Measurements from ENCODE around the gene PAXX.

The PAXX gene

GRCh38 chr9:136991993-136992818 is at the start of gene PAXX:
PAXX (plus strand) TSS chr9:136992422; CDS start chr9:136992444, 22 bp downstream.
- DNase-seq (ENCODE audit: low read depth), result peak; percentile 89

- no peak for DNase-seq (ENCODE audit: low read depth)
Measured at GRCh38 chr9:136942881-136943230, 49.4 kb upstream of the PAXX start.

- no peak for DNase-seq (ENCODE audit: low read depth)
Measured at GRCh38 chr9:136943291-136944211, 48.7 kb upstream of the PAXX start.

DNA sequence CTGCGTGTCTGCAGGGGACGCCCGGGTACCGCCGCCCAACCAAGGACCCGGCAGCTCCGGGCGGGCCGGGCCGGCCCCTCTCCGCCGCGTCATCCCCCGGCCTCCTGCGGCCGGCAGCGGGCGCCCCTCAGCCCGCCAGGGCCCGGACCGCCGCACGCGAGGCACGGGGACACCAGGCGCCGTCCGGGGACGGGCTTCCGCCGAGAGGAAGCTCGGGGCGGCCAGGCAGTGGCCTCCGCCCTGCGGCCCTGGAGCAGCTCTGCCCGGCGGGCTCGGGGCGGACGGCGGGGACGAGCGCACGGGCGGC is 48.1 kb upstream of the PAXX start:
- no peak for DNase-seq (ENCODE audit: low read depth)

DNA sequence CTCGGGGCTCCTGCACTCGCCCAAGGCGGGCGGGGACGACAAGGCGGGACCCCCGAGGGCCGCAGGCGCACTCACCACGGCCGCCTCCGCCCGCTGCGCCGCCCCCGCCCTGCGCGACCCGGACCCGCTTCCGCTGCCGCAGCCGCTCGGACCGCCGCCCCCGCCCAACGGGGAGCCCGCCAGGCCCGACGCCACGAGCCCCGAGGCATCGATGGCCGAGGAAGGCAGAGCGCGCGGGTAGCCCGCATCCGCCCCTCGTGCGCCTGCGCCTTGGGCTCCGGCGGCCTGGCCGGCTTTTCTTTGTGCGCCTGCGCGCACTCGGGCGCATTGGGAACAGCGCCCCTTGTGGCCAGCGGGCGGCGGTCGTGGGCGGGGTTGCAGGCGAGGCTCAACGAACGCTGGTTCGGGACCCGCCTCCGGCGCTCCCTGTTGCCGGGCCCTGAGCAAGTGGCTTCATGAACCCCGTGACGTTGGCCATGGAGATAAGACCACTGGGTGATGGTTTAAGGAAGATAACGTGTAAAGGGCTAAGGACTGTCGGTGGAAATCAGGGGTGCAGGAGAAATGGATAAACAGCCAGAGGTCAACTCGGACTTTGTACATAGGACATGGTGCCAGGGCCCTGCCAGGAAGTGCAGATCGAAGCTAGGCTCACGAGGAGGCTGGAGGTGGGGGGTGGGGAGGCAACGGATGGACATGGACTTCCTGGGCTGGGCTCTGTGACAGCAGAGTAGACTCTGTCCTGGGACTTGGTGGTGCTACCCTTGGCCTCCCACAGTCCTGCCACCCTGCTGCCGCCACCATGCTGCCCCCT is 47.5 kb upstream of the PAXX start, which contains the start of the genes C8G and FBXW5:
TSS of gene C8G (plus strand) at position 725 of the 814 bp plus-strand sequence. CDS start at position 803, 78 bp downstream.
TSS of gene FBXW5 (minus strand) at position 220 of the 814 bp plus-strand sequence. CDS start 655 bp downstream, outside the sequence.
- peak; percentile 93 for DNase-seq (ENCODE audit: low read depth)

GRCh38 chr9:136945333-136946227 is 46.6 kb upstream of the PAXX start:
- DNase-seq (ENCODE audit: low read depth), result no peak

GRCh38 chr9:136946228-136947027 is 45.8 kb upstream of the PAXX start:
- DNase-seq (ENCODE audit: low read depth), result no peak

GRCh38 chr9:136947028-136947891 is 45.0 kb upstream of the PAXX start:
- no peak for DNase-seq (ENCODE audit: low read depth)

- no peak for DNase-seq (ENCODE audit: low read depth)
Measured at GRCh38 chr9:136947955-136948510, 44.2 kb upstream of the PAXX start.

DNA sequence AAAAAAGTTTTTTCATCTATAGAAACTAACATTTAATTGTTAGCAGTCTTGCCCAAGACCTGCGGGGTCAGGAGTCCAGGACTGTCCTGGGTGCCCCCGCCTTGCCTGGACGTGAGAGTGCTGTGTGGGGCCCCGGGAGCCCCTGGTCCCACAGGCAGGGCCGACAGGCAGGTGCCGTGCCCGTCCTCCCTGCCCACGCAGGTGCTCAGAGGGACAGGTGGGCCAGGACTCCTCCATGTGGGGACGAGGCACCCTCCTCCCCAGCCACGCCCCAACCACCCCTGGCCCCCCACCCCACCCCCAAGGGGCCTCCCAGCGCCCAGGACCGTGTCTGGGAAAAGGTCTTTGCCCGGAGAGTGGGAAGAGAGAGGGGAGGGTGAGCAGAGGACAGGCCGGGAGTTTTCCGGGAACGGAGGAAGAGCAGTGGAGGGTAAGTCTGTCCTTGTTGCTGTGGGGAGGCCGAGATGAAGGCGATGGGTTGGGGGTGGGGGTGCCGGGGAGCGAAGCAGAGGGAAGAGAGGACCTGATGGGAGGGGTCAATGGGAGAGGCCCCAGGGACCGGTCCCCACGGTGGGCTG is 42.9 kb upstream of the PAXX start:
- DNase-seq (ENCODE audit: low read depth), result no peak

DNA sequence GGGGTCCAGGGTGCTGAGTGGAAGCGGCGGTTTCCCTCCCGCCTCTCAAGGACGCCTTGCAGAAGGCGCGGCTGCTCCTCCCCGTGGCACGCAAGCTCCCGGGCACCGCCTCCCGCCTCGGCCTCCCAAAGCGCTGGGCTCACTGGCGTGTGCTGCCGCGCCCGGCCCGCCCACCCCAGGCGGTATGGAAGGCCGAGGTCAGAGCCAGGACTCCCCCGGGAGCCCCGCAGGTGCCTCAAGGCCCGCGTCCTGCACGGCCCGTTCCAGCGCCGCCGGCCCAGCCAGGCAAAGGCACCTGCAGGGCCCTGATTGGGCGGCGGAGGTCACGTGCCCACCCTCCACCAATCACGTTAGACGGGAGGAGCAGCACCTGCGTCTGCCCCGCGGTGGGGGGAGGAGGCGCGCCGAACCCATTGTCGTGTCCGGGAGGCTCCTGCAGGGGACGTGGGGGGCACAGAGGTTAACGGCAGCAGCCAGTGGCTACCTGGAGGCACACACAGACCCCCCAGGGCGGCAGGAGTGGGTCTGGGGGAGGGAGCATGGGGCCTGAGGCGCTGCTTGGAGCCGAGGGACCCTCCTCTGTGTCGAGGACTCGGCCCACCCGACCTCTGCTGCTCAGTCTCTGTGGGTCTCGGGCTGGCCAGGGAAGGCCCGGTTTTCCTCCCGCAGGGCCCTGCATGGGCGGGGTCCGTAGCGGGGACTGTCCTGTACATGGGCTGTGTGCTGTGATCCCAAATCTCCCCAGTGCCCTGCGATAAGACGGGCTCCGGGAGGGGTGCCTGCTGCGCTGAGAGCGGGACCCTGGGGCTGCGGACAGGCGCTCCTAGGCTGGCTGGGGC is 42.2 kb upstream of the PAXX start:
- peak; percentile 94 for DNase-seq (ENCODE audit: low read depth)

- no peak for DNase-seq (ENCODE audit: low read depth)
Measured at GRCh38 chr9:136950656-136951276, 41.5 kb upstream of the PAXX start.

DNA sequence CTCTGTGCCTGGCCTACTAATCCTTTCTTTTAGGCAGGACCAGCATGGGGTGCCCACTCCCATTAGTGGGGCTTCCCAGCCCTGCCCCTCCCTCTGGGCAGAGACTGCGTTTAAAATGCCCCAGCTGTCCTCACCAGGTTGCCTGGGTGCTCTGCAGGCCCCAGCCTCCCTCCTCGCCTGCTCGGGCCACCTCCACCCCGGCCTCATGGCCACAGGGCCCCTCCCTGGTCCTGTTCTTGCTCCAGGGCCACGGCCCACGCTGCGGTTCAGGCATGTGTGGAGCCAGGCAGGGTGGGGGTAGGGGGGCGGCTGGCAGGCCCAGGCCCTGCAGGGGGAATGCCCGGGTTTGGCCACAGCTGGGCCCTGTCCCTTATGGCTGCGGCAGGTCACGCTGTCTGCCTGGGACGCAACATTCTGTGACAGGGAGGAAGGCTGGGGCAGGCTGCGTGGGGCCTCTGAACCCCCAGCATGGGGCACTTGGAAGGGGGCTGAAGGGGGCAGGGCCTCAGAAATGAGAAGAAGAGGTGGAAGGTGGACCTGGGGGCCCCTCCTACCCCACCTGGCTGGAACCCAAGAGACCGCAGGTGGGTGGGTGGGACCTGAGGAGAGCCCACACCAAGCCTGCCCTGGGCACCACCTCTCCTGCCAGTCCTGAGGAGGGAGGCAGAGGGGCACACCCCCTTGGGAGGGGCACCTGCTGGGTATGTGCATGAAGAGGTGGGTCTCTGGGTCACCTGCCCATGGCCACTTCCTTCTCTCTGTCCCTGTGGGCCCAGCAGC is 40.5 kb upstream of the PAXX start, which contains the start of gene LCN12:
TSS of gene LCN12 (plus strand) at position 733 of the 780 bp plus-strand sequence. CDS start 55 bp downstream, outside the sequence.
- no peak for DNase-seq (ENCODE audit: low read depth)

DNA sequence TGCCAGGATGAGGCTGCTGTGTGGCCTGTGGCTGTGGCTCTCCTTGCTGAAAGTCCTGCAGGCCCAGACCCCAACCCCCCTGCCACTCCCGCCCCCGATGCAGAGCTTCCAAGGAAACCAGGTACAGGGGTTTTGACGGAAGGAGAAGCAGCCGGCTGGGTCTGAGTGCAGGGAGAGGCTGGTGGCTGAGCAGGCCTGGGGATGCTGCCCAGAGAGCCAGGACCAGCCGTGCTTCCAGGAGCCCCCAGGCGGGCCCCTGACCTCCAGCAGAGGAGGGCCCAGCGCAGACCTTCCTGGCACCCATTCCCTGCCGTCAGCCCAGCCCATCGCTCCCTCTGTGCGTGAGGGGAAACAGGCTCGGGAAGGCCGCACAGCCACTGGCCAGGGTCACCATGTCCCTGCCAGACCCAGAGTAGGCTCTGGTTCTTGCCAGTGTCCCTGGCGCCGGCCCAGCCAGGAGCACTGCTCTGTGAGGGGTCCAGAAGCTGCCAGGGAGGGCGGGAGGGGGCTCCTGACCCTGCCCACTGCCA is 39.8 kb upstream of the PAXX start:
- no peak for DNase-seq (ENCODE audit: low read depth)

DNA sequence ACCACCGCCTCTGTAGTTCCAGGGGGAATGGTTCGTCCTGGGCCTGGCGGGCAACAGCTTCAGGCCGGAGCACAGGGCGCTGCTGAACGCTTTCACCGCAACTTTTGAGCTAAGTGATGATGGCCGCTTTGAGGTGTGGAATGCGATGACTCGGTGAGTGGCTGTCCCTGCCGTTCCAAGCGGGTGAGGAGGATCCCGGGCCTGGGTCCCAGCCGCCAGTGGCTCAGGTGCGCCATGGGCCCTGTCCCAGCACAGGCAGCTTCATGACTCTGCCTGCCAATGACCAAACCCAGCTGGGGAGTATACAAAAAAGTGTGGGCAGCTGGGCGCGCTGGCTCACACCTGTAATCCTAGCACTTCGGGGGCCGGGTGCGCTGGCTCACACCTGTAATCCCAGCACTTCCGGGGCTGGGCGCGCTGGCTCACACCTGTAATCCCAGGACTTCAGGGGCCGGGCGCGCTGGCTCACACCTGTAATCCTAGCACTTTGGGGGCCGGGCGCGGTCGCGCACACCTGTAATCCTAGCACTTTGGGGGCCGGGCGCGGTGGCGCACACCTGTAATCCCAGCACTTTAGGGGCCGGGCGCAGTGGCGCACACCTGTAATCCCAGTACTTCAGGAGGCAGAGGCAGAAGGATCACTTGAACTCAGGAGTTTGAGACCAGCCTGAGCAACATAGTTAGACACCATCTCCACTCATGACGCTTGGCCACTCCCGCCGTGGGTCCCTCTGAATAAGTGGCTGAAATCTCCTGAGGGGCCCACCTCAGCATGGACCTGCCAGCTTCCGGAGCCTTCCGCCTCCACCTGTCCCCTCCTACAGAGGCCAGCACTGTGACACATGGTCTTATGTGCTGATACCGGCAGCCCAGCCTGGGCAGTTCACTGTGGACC is 39.1 kb upstream of the PAXX start:
- DNase-seq (ENCODE audit: low read depth), result no peak

All from activated T-helper 9 cell treated with anti-CD3 and anti-CD28 coated beads, Interleukin-2, amount 50 U/mL, for 16 hours (primary cell).